SK-N-SH treated with all-trans-retinoic acid at 6 μM for 48 hours (cell line): ENCODE results near the gene GNAQ.

Experiments
- OSR1 ChIP-seq: fragments of 250-450 bp; sonication (Bioruptor Pico); IDR thresholded peaks from 2 replicates; pipeline ENCODE4 v1.8.0; 2022; ENCODE audit warnings: moderate library complexity, mild to moderate bottlenecking, inconsistent platforms
- PATZ1 ChIP-seq: fragments of 250-450 bp; sonication (Bioruptor Pico); IDR thresholded peaks from 2 replicates; pipeline ENCODE4 v1.8.0; 2020; ENCODE audit warnings: mild to moderate bottlenecking, moderate library complexity, borderline replicate concordance

GRCh38 chr9:77829420-77829819, 202.2 kb downstream of the GNAQ start:
- no peak for TF ChIP-seq PATZ1
- TF ChIP-seq OSR1 (CRISPR knock-in tag): no peak
